ENCODE data around the gene MDFI. TPM values are rescaled to one million over a fixed set of nuclear protein-coding genes. Genes with fewer than 3 reads are reported as not detected.

Gene MDFI
- total RNA-seq, 2 donors from 2014 or later: 4.9 to 6.7 TPM

- H3K4me3 ChIP-seq: no peak overlapping the region
- H3K9me3 ChIP-seq: no peaks in the 10 kb centered on the region
- no peaks in the 10 kb centered on the region for H3K4me1 ChIP-seq
- ATAC-seq (no peak), DNase-seq (no peak)
- no peaks in the 10 kb centered on the region for H3K36me3 ChIP-seq (replicated peaks in 1 of 2; ENCODE audit: insufficient read depth in 1 of 2, low read depth in 2 of 2)
- H3K27me3 ChIP-seq: peaks cover 0 to 2% of the 10 kb centered on the region in 2 donors
- H3K27ac ChIP-seq: no peak overlapping the region
- 78 to 88% methylated on average over 3 to 4 of the region's 4 CpGs for WGBS, 2 donors
- TF ChIP-seq POLR2A (IDR thresholded peaks at IDR 0.05): no peak
- TF ChIP-seq CTCF (IDR thresholded peaks at IDR 0.05): no peak
- intact Hi-C loops (cut with DNase I): no loop called here
Measured at GRCh38 chr6:41644297-41644879, 6.1 kb downstream of the MDFI start.

GRCh38 chr6:41645007-41645618, 6.8 kb downstream of the MDFI start:
- Histone ChIP-seq H3K4me3 (no peak overlapping the region), H3K9me3 (no peaks in the 10 kb centered on the region), H3K4me1 (no peaks in the 10 kb centered on the region), H3K27me3 (no peaks in the 10 kb centered on the region), H3K27ac (no peak overlapping the region), H3K36me3 (replicated peaks in 1 of 2; ENCODE audit: insufficient read depth in 1 of 2, low read depth in 2 of 2) (no peaks in the 10 kb centered on the region)
- DNase-seq: no peak
- WGBS, 2 donors: 84 to 88% methylated on average over 12 of the region's 12 CpGs
- intact Hi-C loops (cut with DNase I): no loop called here
- no peak for ATAC-seq
- no peak for TF ChIP-seq POLR2A (IDR thresholded peaks at IDR 0.05)
- TF ChIP-seq CTCF (IDR thresholded peaks at IDR 0.05): no peak

GRCh38 chr6:41646026-41646795, 7.9 kb downstream of the MDFI start:
- ATAC-seq (no peak), DNase-seq (no peak)
- H3K27me3 ChIP-seq: no peaks in the 10 kb centered on the region
- no peaks in the 10 kb centered on the region for H3K36me3 ChIP-seq (replicated peaks in 1 of 2; ENCODE audit: insufficient read depth in 1 of 2, low read depth in 2 of 2)
- WGBS, 2 donors: 65 to 77% methylated on average over 8 to 14 of the region's 14 CpGs
- TF ChIP-seq CTCF (IDR thresholded peaks at IDR 0.05): no peak
- TF ChIP-seq POLR2A (IDR thresholded peaks at IDR 0.05): no peak
- intact Hi-C loops (cut with DNase I): no loop called here
- no peaks in the 10 kb centered on the region for H3K4me1 ChIP-seq
- H3K4me3 ChIP-seq: no peak overlapping the region
- no peaks in the 10 kb centered on the region for H3K9me3 ChIP-seq
- no peak overlapping the region for H3K27ac ChIP-seq

GRCh38 chr6:41647061-41647511, 8.8 kb downstream of the MDFI start:
- ATAC-seq (no peak), DNase-seq (no peak)
- TF ChIP-seq POLR2A (IDR thresholded peaks at IDR 0.05) (no peak), CTCF (IDR thresholded peaks at IDR 0.05) (no peak)
- Histone ChIP-seq H3K9me3 (no peaks in the 10 kb centered on the region), H3K36me3 (replicated peaks in 1 of 2; ENCODE audit: insufficient read depth in 1 of 2, low read depth in 2 of 2) (no peaks in the 10 kb centered on the region), H3K27me3 (no peaks in the 10 kb centered on the region), H3K27ac (no peak overlapping the region), H3K4me3 (no peak overlapping the region), H3K4me1 (no peaks in the 10 kb centered on the region)
- WGBS, 2 donors: 86% methylated on average over 9 of the region's 9 CpGs; no CpG with 5 or more reads in 1 of the 2 donors
- intact Hi-C loops (cut with DNase I): no loop called here

All from body of pancreas (tissue), 4 donors.